H9 (cell line): ENCODE results near the gene KTN1. TPM values are rescaled to one million over a fixed set of nuclear protein-coding genes. Genes with fewer than 3 reads are reported as not detected.

Experiments
- DNase-seq: peaks from one replicate; pipeline ENCODE4 v3.0.0-alpha.2; 2017
- H2AFZ ChIP-seq: one replicate; pipeline ENCODE4 v1.6.1; 2013; ENCODE audit warnings: mild to moderate bottlenecking, low read length, control low read depth, moderate library complexity
- H2AK5ac ChIP-seq: 2 replicates; pipeline ENCODE4 v1.6.1; 2013; ENCODE audit warnings: low read length, control low read depth, mixed read lengths; ENCODE audit not compliant: insufficient read length
- H2BK120ac ChIP-seq: one replicate; pipeline ENCODE4 v1.6.1; 2013; ENCODE audit warnings: low read depth, mild to moderate bottlenecking, low read length, control low read depth, inconsistent platforms; ENCODE audit not compliant: poor library complexity, severe bottlenecking
- H2BK12ac ChIP-seq: 2 replicates; pipeline ENCODE4 v1.6.1; 2013; ENCODE audit warnings: low read length, control low read depth, mixed read lengths, low read depth; ENCODE audit not compliant: insufficient read length
- H2BK15ac ChIP-seq: 2 replicates; pipeline ENCODE4 v1.6.1; 2013; ENCODE audit warnings: low read depth, low read length, control low read depth
- H2BK20ac ChIP-seq: one replicate; pipeline ENCODE4 v1.6.1; 2013; ENCODE audit warnings: low read depth, mild to moderate bottlenecking, low read length, control low read depth, inconsistent platforms; ENCODE audit not compliant: poor library complexity, severe bottlenecking
- H2BK5ac ChIP-seq: 2 replicates; pipeline ENCODE4 v1.6.1; 2013; ENCODE audit warnings: low read length, control low read depth, mixed read lengths; ENCODE audit not compliant: insufficient read length
- H3K14ac ChIP-seq: 2 replicates; pipeline ENCODE4 v1.6.1; 2013; ENCODE audit warnings: low read length, control low read depth; ENCODE audit not compliant: insufficient read depth
- H3K18ac ChIP-seq: 2 replicates; pipeline ENCODE4 v1.6.1; 2013; ENCODE audit warnings: low read depth, mild to moderate bottlenecking, mixed read lengths, low read length, control low read depth; ENCODE audit not compliant: insufficient read length
- H3K23ac ChIP-seq: 2 replicates; pipeline ENCODE4 v1.6.1; 2013; ENCODE audit warnings: low read length, control low read depth, mixed read lengths, low read depth; ENCODE audit not compliant: insufficient read length
- H3K23me2 ChIP-seq: 2 replicates; pipeline ENCODE4 v1.6.1; 2013; ENCODE audit warnings: low read depth, mild to moderate bottlenecking, mixed read lengths, low read length, control low read depth; ENCODE audit not compliant: insufficient read length, poor library complexity, severe bottlenecking
- H3K27ac ChIP-seq: 2 replicates; pipeline ENCODE4 v1.5.1; 2013; ENCODE audit warnings: low read length, control low read depth, mixed read lengths, low read depth; ENCODE audit not compliant: insufficient read length
- H3K27me3 ChIP-seq: 2 replicates; pipeline ENCODE4 v1.6.1; 2013; ENCODE audit warnings: low read length, control low read depth, inconsistent platforms; ENCODE audit not compliant: insufficient read depth
- H3K4ac ChIP-seq: 2 replicates; pipeline ENCODE4 v1.6.1; 2013; ENCODE audit warnings: low read depth, mild to moderate bottlenecking, control low read depth, inconsistent platforms, low read length, moderate library complexity
- H3K4me1 ChIP-seq: 2 replicates; pipeline ENCODE4 v1.6.1; 2013; ENCODE audit warnings: low read length, control low read depth, inconsistent platforms; ENCODE audit not compliant: insufficient read depth
- H3K4me2 ChIP-seq: 2 replicates; pipeline ENCODE4 v1.6.1; 2013; ENCODE audit warnings: low read length, control low read depth, mixed read lengths; ENCODE audit not compliant: insufficient read length, insufficient read depth
- H3K56ac ChIP-seq: 2 replicates; pipeline ENCODE4 v1.6.1; 2013; ENCODE audit warnings: low read depth, mild to moderate bottlenecking, mixed read lengths, low read length, control low read depth; ENCODE audit not compliant: insufficient read length
- H3K79me1 ChIP-seq: 2 replicates; pipeline ENCODE4 v1.6.1; 2013; ENCODE audit warnings: low read depth, mild to moderate bottlenecking, moderate library complexity, low read length, control low read depth, inconsistent platforms; ENCODE audit not compliant: insufficient read depth, poor library complexity, severe bottlenecking
- H3K79me2 ChIP-seq: 2 replicates; pipeline ENCODE4 v1.6.1; 2013; ENCODE audit warnings: low read length, control low read depth, inconsistent platforms; ENCODE audit not compliant: insufficient read depth
- H3K9ac ChIP-seq: 2 replicates; pipeline ENCODE4 v1.6.1; 2013; ENCODE audit warnings: low read length, control low read depth, mixed read lengths; ENCODE audit not compliant: insufficient read length; ENCODE audit errors: extremely low read depth
- H3K9me3 ChIP-seq: one replicate; pipeline ENCODE4 v1.6.1; 2013; ENCODE audit warnings: low read depth, low read length, inconsistent platforms; ENCODE audit not compliant: control insufficient read depth
- H3T11ph ChIP-seq: one replicate; pipeline ENCODE4 v1.6.1; 2013; ENCODE audit warnings: mild to moderate bottlenecking, low read length, control low read depth, inconsistent platforms
- H4K20me1 ChIP-seq: one replicate; pipeline ENCODE4 v1.6.1; 2013; ENCODE audit not compliant: control insufficient read depth, insufficient read length, insufficient read depth
- H4K5ac ChIP-seq: 2 replicates; pipeline ENCODE4 v1.6.1; 2013; ENCODE audit warnings: low read depth, mild to moderate bottlenecking, mixed read lengths, low read length, control low read depth; ENCODE audit not compliant: insufficient read length
- H4K8ac ChIP-seq: replicated peaks from 2 replicates; pipeline ENCODE4 v1.6.1; 2013; ENCODE audit warnings: low read length, control low read depth, mixed read lengths, low read depth; ENCODE audit not compliant: insufficient read length
- H4K91ac ChIP-seq: 2 replicates; pipeline ENCODE4 v1.6.1; 2013; ENCODE audit warnings: low read depth, mild to moderate bottlenecking, moderate library complexity, mixed read lengths, low read length, control low read depth; ENCODE audit not compliant: insufficient read length
- H3K27ac Mint-ChIP-seq, 3 experiments: 2 replicates in 2 of 3; 3 replicates in 1 of 3; pipeline ENCODE4 v1.8.0; 2020 to 2021; ENCODE audit warnings: mixed read lengths in 3 of 3, mild to moderate bottlenecking in 1 of 3, moderate library complexity in 1 of 3
- H3K27me3 Mint-ChIP-seq: 2 replicates; pipeline ENCODE4 v1.8.0; 2021; ENCODE audit warnings: low read depth, mild to moderate bottlenecking, moderate library complexity, mixed read lengths
- H3K36me3 Mint-ChIP-seq, 3 experiments: 2 replicates in 2 of 3; 3 replicates in 1 of 3; pipeline ENCODE4 v1.8.0; 2020 to 2021; ENCODE audit warnings: low read depth in 3 of 3, mixed read lengths in 3 of 3; ENCODE audit not compliant: insufficient read depth in 1 of 3
- H3K4me1 Mint-ChIP-seq, 2 experiments: 2 replicates each; pipeline ENCODE4 v1.8.0; 2020; ENCODE audit warnings: mixed read lengths in 2 of 2
- H3K4me3 Mint-ChIP-seq, 2 experiments: 2 replicates in 1 of 2; 3 replicates in 1 of 2; pipeline ENCODE4 v1.8.0; 2020 to 2021; ENCODE audit warnings: mild to moderate bottlenecking in 2 of 2, mixed read lengths in 2 of 2, moderate library complexity in 1 of 2
- H3K9me3 Mint-ChIP-seq, 2 experiments: 2 replicates in 1 of 2; 3 replicates in 1 of 2; pipeline ENCODE4 v1.8.0; 2020; ENCODE audit warnings: mild to moderate bottlenecking in 2 of 2, mixed read lengths in 2 of 2, moderate library complexity in 1 of 2
- WGBS: extraction: QIAGEN DNeasy Blood & Tissue Kit; methylation state at CpG from one replicate; pipeline ENCODE4 v1.1.7; 2013; ENCODE audit warnings: missing lambda C conversion rate, low lambda C conversion rate, mixed read lengths; ENCODE audit not compliant: insufficient read length; ENCODE audit errors: extremely low coverage; 5-methylcytosine and 5-hydroxymethylcytosine counted together
- total RNA-seq: library from RNA; stranded (reverse); gene quantifications from 2 replicates; pipeline ENCODE4 v1.2.1, GENCODE V29; 2021
- TF ChIP-seq, protein P1 (sequence below): fragments of 200-600 bp; sonication (generic); conservative IDR thresholded peaks from 3 replicates; pipeline ENCODE4 v1.8.0; 2021; ENCODE audit warnings: antibody characterized with exemption, mild to moderate bottlenecking

Gene KTN1
- total RNA-seq, 1 experiment from 2014 or later, result 128 TPM

DNA sequence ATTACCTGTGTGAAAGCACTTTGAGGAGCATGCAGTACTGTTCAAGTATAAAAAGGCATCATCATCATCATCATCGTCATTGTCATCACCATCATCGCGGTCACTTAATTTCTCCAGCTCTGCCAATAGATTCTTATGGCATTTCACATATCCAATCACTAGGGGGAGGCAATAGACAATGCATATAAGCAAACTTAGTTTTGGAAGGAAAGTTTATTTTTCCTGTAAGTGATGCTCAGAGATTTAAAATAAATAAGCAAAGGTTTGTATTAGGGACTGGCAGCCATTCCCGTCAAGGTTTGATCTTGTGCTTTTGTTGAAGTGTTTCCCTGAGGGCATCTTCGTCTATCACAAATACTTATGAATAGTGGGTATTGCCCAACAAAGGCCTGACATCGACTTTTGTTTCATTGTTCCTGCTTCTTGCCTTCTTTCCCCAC lies 127.4 kb downstream of the KTN1 start:
- H3K4me1 ChIP-seq, result no peaks in the 10 kb centered on the region
- H3K9me3 ChIP-seq, result no peaks in the 10 kb centered on the region
- peaks cover 0 to 8% of the 10 kb centered on the region in 2 experiments; a peak in 4 of 5 replicates for H3K9me3 Mint-ChIP-seq
- H3K27me3 Mint-ChIP-seq, result no peaks in the 10 kb centered on the region
- H3K4me1 Mint-ChIP-seq, result peaks cover under 1 to 3% of the 10 kb centered on the region in 2 experiments; a peak in 3 of 4 replicates
- H3K9ac ChIP-seq, result no peak overlapping the region
- peaks cover 0 to 4% (median 0%) of the 10 kb centered on the region in 3 experiments; a peak in 2 of 7 replicates for H3K36me3 Mint-ChIP-seq
- H4K8ac ChIP-seq, result no peak overlapping the region
- H2BK12ac ChIP-seq, result no peak overlapping the region
- no peaks in the 10 kb centered on the region for H4K20me1 ChIP-seq
- no peak overlapping the region for H2BK120ac ChIP-seq
- no peak overlapping the region for H3K23ac ChIP-seq
- H3K27ac ChIP-seq, result no peak overlapping the region
- TF ChIP-seq, protein P1, sequence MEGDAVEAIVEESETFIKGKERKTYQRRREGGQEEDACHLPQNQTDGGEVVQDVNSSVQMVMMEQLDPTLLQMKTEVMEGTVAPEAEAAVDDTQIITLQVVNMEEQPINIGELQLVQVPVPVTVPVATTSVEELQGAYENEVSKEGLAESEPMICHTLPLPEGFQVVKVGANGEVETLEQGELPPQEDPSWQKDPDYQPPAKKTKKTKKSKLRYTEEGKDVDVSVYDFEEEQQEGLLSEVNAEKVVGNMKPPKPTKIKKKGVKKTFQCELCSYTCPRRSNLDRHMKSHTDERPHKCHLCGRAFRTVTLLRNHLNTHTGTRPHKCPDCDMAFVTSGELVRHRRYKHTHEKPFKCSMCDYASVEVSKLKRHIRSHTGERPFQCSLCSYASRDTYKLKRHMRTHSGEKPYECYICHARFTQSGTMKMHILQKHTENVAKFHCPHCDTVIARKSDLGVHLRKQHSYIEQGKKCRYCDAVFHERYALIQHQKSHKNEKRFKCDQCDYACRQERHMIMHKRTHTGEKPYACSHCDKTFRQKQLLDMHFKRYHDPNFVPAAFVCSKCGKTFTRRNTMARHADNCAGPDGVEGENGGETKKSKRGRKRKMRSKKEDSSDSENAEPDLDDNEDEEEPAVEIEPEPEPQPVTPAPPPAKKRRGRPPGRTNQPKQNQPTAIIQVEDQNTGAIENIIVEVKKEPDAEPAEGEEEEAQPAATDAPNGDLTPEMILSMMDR, result peak; percentile 72
- no peak overlapping the region for H2AFZ ChIP-seq
- H3T11ph ChIP-seq, result no peak overlapping the region
- DNase-seq, result no peak
- H3K4me2 ChIP-seq, result no peak overlapping the region
- no peak overlapping the region for H3K14ac ChIP-seq
- H3K27ac Mint-ChIP-seq, result no peak overlapping the region
- no peaks in the 10 kb centered on the region for H3K79me1 ChIP-seq
- H3K27me3 ChIP-seq, result no peaks in the 10 kb centered on the region
- H3K79me2 ChIP-seq, result no peaks in the 10 kb centered on the region
- WGBS, result no CpG with 5 or more reads among the region's 6 CpGs
- no peak overlapping the region for H2BK20ac ChIP-seq
- no peak overlapping the region for H2BK5ac ChIP-seq
- no peak overlapping the region for H2BK15ac ChIP-seq
- H3K18ac ChIP-seq, result no peak overlapping the region
- no peaks in the 10 kb centered on the region for H3K23me2 ChIP-seq
- no peak overlapping the region for H3K4ac ChIP-seq
- H4K91ac ChIP-seq, result no peak overlapping the region
- H4K5ac ChIP-seq, result no peak overlapping the region
- H3K56ac ChIP-seq, result no peak overlapping the region
- no peak overlapping the region for H2AK5ac ChIP-seq
- no peak overlapping the region for H3K4me3 Mint-ChIP-seq
